Stimulated activated CD4-positive, alpha-beta T cell treated with anti-CD3 and anti-CD28 coated beads, Interleukin-1b, Interleukin-23, amount 100 ng/mL, for 1 hour (primary cell): ENCODE results near the gene SCN5A.

ENCODE experiments used
- DNase-seq, 2 donors: peaks; one replicate each; pipeline ENCODE4 v3.0.0-alpha.2; 2020; ENCODE audit warnings: low read depth in 2 of 2

SCN5A gene

GRCh38 chr3:38649500-38650247, at the start of gene SCN5A:
TSS of gene SCN5A (minus strand) at chr3:38649687. CDS start at chr3:38633307, 16,380 bp downstream.
- peak; percentile 11 to 33 for DNase-seq

- no peak for DNase-seq
Observed at GRCh38 chr3:38698760-38699159, 49.3 kb upstream of the SCN5A start.

- no peak for DNase-seq
Observed at GRCh38 chr3:38698061-38698460, 48.6 kb upstream of the SCN5A start.

DNA sequence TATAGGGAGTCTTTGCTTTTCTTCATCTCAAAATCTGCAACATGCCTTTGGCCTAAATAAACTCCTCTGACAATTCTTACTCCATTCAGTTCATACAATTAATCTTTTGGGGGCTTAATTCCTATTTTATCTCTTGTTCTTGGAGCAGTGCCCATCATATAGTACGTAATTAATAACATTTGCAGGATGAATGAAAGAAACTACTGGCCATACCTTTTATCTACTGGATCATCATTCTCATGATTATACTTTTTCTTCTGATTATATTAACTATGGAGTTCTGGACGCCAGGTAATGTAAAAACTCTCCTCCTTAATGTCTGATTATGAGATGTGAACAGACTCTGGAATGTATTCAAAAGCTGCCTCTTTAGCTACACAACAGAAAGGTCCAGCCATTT, 46.5 kb upstream of the SCN5A start:
- DNase-seq: no peak

- no peak for DNase-seq
Observed at GRCh38 chr3:38690185-38690584, 40.7 kb upstream of the SCN5A start.

GRCh38 chr3:38689774-38690173, 40.3 kb upstream of the SCN5A start:
- DNase-seq: no peak

DNA sequence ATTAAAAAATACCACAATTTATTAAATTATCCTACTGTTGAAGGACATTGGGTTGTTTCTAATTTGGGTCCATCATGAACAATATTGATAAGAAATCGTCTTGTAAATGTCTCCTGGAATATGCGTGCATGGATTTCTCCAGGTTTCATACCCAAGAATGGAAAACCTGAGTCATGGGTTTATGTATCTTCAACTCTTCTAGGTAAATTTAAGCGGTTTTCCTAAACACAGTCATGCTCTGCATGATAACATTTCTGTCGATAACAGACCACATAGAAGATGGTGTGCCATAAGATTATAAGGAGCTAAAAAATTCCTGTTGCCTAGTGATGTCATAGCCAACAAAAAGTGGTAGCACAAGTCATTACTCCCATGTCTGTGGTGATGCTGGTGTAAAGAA, 39.9 kb upstream of the SCN5A start:
- no peak for DNase-seq

- DNase-seq: no peak
Observed at GRCh38 chr3:38687321-38687720, 37.8 kb upstream of the SCN5A start.

- no peak for DNase-seq
Observed at GRCh38 chr3:38684546-38684945, 35.1 kb upstream of the SCN5A start.

DNA sequence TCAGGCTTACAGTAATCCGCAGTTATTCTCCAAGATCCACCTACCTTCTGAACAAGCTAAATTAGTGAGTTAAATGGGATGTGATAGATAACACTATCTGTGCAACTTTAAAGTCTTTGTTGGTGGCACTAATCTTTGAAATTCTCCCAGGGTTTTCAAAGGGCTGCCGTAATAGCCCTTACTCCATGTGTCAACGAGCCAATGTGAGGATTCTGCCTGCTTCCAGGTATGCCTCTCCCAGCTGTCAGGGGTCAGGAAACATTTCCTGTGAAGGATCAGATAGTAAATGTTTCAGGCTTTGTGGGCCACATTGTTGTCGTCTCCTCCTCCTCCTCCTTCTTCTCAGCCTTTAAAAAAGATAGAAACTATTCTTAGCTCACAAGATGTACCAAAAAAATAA, 20.2 kb upstream of the SCN5A start:
- no peak for DNase-seq

DNA sequence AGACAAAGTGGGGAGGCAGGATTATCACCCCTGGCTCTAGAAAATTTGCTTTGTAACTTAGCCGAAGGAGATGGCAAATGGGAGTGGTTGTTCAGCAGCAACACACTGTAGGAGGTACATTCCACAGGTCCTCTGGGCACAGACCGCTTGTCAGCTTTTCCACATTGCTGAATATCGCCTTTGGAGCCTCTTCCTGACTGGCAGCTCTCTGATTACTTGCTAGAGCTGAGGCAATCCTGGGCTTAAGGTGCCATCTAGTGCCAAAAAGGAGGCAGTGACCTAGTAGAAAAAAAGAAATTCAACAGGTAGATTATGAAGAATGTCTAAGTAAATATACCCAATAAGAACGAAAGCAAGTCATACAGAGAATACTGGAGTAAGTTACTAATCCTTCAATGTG, 13.1 kb upstream of the SCN5A start:
- DNase-seq: no peak

DNA sequence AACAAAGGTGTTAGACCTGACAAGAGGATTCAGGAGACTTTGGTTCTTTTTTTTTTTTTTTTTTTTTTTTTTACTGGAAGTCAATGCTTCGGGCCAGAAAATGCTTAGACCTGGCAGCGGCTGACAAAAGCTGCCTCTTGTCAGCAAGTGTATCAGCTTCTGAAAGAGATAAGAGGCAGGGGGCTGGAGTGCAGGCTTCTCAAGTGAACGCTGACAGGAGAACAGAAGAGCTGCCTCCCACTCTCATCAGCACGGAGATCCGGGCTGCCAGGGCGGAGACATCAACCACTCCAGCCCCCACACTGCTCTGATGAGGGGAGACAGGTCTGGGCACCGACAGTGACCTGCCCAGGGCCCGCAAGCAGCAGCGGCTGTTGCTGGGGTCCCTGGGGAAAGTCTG, 9.4 kb upstream of the SCN5A start:
- no peak for DNase-seq

DNA sequence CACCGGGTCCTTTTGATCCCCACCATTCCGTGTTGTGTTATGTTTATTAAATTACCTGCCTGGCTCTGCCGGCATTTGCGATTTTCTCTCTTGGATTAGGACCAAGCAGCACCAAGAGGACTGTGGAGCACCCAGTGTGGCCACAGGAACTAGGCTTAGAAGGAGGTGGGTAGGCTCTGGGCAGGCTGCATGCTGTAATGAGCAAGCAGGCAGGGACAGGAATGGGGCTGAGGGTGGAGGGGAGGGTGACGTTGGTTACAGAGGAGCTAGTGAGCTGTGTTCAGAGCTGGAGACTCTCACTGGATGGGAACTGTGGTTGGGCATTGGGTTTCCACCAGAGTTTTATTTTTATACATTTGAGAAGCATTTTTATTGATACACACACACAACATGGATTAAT, 7.9 kb upstream of the SCN5A start:
- DNase-seq: no peak

DNA sequence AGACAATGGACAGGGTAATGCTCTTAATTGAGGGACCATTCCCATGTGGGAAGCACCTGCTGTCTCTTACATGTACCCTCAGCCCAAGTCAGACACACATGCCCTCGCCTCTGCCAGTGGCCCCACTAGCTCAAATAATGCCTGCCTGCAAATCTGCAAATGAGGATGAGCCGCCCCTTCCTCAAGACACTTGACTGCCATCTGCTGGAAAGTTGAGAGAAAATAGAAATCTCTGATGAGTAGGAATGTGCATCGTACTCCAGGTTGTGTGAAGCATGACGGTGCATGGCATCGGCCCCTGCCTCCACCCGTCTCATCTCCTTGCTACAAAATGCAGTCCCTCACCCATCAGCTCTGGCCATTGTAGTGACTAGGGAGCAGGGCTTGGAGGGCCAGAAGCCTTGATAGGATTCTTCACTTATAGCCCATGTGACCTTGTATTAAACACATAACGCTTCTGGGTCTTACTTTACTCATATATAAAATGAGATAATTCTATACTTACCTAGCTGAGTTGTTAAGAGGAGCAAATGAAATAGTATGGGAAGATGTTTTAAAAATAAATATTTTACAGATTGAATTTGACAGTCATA, 6.3 kb upstream of the SCN5A start:
- no peak for DNase-seq

GRCh38 chr3:38653685-38654537, 4.4 kb upstream of the SCN5A start:
- DNase-seq: no peak

DNA sequence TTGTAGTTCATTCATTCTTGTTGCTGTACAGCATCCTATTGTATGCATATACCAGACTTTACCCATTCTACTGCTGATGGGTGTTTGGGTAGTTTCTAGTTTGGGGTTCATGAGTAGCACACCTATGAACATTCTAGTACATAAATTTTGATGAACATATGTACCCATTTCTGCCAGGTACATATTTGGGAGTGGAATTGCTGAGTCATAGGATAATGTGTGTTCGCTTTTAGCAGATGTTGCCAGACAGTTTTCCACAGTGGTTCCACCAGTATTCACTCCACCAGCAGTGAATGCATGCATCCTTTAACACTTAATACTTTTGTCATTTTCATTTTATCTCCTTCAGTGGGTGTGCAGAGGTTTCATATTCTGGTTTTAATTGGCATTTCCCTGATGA, 3.4 kb upstream of the SCN5A start:
- no peak for DNase-seq

GRCh38 chr3:38651153-38651789, 1.8 kb upstream of the SCN5A start:
- DNase-seq: peak; percentile 29 to 46

GRCh38 chr3:38650248-38650951, 913 bp upstream of the SCN5A start:
- no peak for DNase-seq

GRCh38 chr3:38648659-38649499, 608 bp downstream of the SCN5A start:
- no peak for DNase-seq

- no peak for DNase-seq
Observed at GRCh38 chr3:38648024-38648658, 1.3 kb downstream of the SCN5A start.
